ENCODE measurements around the gene UBE2G1.

UBE2G1 gene

DNA sequence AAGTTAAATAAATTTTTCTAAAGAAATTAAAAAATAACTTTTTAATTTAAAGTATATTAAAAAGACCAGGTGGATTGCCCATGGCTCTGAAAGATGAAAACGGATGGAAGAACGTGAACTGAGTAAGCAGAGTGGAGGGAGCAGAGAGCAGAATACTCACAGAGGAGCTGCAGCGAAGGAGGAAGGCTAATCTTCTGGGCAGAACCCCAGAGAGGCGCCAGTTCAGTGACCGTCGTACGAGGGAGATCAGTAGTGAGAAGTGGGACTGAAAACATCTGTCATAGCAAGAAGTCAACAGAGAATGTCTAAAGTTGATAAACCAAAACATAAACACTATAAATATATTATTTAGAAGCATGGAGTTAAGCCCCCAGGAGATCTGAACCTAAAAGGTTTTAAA is 34.9 kb downstream of the UBE2G1 start:
- no peak for TF ChIP-seq EZH2phosphoT487 (conservative IDR thresholded peaks at IDR 0.05; ENCODE audit: low read length)
- TF ChIP-seq, protein P1, sequence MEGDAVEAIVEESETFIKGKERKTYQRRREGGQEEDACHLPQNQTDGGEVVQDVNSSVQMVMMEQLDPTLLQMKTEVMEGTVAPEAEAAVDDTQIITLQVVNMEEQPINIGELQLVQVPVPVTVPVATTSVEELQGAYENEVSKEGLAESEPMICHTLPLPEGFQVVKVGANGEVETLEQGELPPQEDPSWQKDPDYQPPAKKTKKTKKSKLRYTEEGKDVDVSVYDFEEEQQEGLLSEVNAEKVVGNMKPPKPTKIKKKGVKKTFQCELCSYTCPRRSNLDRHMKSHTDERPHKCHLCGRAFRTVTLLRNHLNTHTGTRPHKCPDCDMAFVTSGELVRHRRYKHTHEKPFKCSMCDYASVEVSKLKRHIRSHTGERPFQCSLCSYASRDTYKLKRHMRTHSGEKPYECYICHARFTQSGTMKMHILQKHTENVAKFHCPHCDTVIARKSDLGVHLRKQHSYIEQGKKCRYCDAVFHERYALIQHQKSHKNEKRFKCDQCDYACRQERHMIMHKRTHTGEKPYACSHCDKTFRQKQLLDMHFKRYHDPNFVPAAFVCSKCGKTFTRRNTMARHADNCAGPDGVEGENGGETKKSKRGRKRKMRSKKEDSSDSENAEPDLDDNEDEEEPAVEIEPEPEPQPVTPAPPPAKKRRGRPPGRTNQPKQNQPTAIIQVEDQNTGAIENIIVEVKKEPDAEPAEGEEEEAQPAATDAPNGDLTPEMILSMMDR (IDR thresholded peaks at IDR 0.05; ENCODE audit: insufficient read depth, low read length, poor library complexity, severe bottlenecking), result no peak
- H3K4me3 ChIP-seq (ENCODE audit: insufficient read depth, low read length, poor library complexity, severe bottlenecking), result no peak overlapping the region
- H3F3A ChIP-seq (ENCODE audit: insufficient read depth), result peaks cover 24% of the 10 kb centered on the region; the same call in 1 of the 2 replicates
- no peaks in the 10 kb centered on the region for H3K9me3 ChIP-seq (ENCODE audit: insufficient read depth, low read length)
- no peaks in the 10 kb centered on the region for H3K9me2 ChIP-seq (replicated peaks; ENCODE audit: insufficient read depth, low read length)
- H4K20me1 ChIP-seq (ENCODE audit: low read depth, low read length), result peaks cover 32% of the 10 kb centered on the region
- H3K4me2 ChIP-seq (ENCODE audit: low read depth, low read length, poor library complexity, severe bottlenecking), result no peak overlapping the region
- no peak overlapping the region; the same call in 1 of the 2 replicates for H3K27ac ChIP-seq (ENCODE audit: low read depth, low read length)
- H3K79me2 ChIP-seq (ENCODE audit: insufficient read depth, low read length), result peaks cover 100% of the 10 kb centered on the region
- H3K27me3 ChIP-seq (ENCODE audit: low read length), result no peaks in the 10 kb centered on the region
- H3K36me3 ChIP-seq (ENCODE audit: low read length), result peaks cover 5% of the 10 kb centered on the region; the same call in 1 of the 2 replicates
- H2AFZ ChIP-seq (ENCODE audit: low read depth, low read length, severe bottlenecking), result no peak overlapping the region
- no peak overlapping the region for H3K9ac ChIP-seq (ENCODE audit: low read length)

DNA sequence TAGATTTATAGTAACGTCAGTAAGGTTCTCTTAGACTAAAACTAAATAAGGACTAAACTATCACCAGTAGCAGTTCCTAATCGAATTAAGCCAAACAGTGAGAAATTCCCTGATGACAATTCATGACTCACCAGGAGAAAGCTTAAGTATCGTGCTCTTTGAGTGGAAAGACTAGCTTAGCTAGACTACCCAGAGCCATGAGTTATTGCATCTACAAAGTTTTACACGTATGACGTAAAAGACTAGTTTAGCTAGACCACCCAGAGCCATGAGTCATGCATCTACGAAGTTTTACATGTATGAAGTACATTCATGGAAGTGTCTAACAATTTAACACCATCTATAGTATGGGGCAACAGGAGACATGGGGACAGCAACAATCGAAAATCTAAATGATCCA is 36.6 kb downstream of the UBE2G1 start:
- Histone ChIP-seq H4K20me1 (ENCODE audit: low read depth, low read length) (peaks cover 32% of the 10 kb centered on the region), H3K4me2 (ENCODE audit: low read depth, low read length, poor library complexity, severe bottlenecking) (no peak overlapping the region), H3K9me2 (replicated peaks; ENCODE audit: insufficient read depth, low read length) (no peaks in the 10 kb centered on the region), H3K27me3 (ENCODE audit: low read length) (no peaks in the 10 kb centered on the region), H3K27ac (ENCODE audit: low read depth, low read length) (no peak overlapping the region), H3K9me3 (ENCODE audit: insufficient read depth, low read length) (no peaks in the 10 kb centered on the region), H3K79me2 (ENCODE audit: insufficient read depth, low read length) (peaks cover 100% of the 10 kb centered on the region), H3K4me3 (ENCODE audit: insufficient read depth, low read length, poor library complexity, severe bottlenecking) (no peak overlapping the region), H3K9ac (ENCODE audit: low read length) (no peak overlapping the region), H3F3A (ENCODE audit: insufficient read depth) (peaks cover 25% of the 10 kb centered on the region; the same call in 1 of the 2 replicates), H2AFZ (ENCODE audit: low read depth, low read length, severe bottlenecking) (no peak overlapping the region), H3K36me3 (ENCODE audit: low read length) (peaks cover 5% of the 10 kb centered on the region; the same call in 1 of the 2 replicates)
- TF ChIP-seq, protein P1 (IDR thresholded peaks at IDR 0.05; ENCODE audit: insufficient read depth, low read length, poor library complexity, severe bottlenecking), result no peak
- TF ChIP-seq EZH2phosphoT487 (conservative IDR thresholded peaks at IDR 0.05; ENCODE audit: low read length), result no peak

DNA sequence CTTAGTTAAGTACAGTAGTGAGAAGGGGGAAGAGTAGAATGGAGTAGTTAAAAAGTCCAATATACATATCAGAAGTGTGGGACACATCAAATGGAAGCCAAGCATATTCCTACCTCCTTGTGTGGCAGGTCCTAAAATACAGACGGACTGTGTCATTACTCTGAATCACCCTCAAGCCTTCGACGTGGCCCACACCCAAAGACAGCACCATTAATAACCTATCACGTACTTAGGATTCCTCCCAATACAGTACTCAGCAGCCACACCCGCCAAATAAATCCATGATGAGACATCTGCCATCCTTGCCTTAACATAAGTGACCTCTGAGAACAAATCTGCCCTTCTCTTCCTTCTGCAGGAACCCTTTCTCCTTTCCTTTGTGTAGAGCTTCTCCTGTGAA is 38.9 kb downstream of the UBE2G1 start:
- H3K79me2 ChIP-seq (ENCODE audit: insufficient read depth, low read length), result peaks cover 100% of the 10 kb centered on the region
- H3K9ac ChIP-seq (ENCODE audit: low read length), result no peak overlapping the region
- no peak overlapping the region for H2AFZ ChIP-seq (ENCODE audit: low read depth, low read length, severe bottlenecking)
- H3K4me2 ChIP-seq (ENCODE audit: low read depth, low read length, poor library complexity, severe bottlenecking), result no peak overlapping the region
- no peak for TF ChIP-seq EZH2phosphoT487 (conservative IDR thresholded peaks at IDR 0.05; ENCODE audit: low read length)
- TF ChIP-seq, protein P1 (IDR thresholded peaks at IDR 0.05; ENCODE audit: insufficient read depth, low read length, poor library complexity, severe bottlenecking), result no peak
- no peak overlapping the region for H3K4me3 ChIP-seq (ENCODE audit: insufficient read depth, low read length, poor library complexity, severe bottlenecking)
- no peaks in the 10 kb centered on the region for H3K9me3 ChIP-seq (ENCODE audit: insufficient read depth, low read length)
- peaks cover 28% of the 10 kb centered on the region; the same call in 1 of the 2 replicates for H3F3A ChIP-seq (ENCODE audit: insufficient read depth)
- H3K27me3 ChIP-seq (ENCODE audit: low read length), result no peaks in the 10 kb centered on the region
- H3K36me3 ChIP-seq (ENCODE audit: low read length), result peaks cover 10% of the 10 kb centered on the region; the same call in 1 of the 2 replicates
- peaks cover 45% of the 10 kb centered on the region for H4K20me1 ChIP-seq (ENCODE audit: low read depth, low read length)
- no peak overlapping the region for H3K27ac ChIP-seq (ENCODE audit: low read depth, low read length)
- no peaks in the 10 kb centered on the region for H3K9me2 ChIP-seq (replicated peaks; ENCODE audit: insufficient read depth, low read length)

All from SU-DHL-6 (cell line).